Activated CD8-positive, alpha-beta T cell treated with anti-CD3 and anti-CD28 coated beads for 36 hours (primary cell): ENCODE results near the gene IGDCC3. TPM values are rescaled to one million over a fixed set of nuclear protein-coding genes. Genes with fewer than 3 reads are reported as not detected.

ENCODE experiments used
- ATAC-seq: fragments of 200-7000 bp; cut with Tn5 transposase; one replicate; pipeline ENCODE4 v1.10.0; 2021; ENCODE audit warnings: mild to moderate bottlenecking, moderate library complexity
- CTCF ChIA-PET: fragments of 350-600 bp; sonication (Branson Sonifier 250); formaldehyde crosslinking; loops from one replicate; lab custom pipeline; 2021; ENCODE audit warnings: antibody characterized with exemption; lab: Charles Lee
- POLR2A ChIA-PET: fragments of 350-600 bp; sonication (Branson Sonifier 250); formaldehyde crosslinking; loops from one replicate; lab custom pipeline; 2021; ENCODE audit warnings: antibody characterized with exemption; lab: Charles Lee
- DNase-seq: peaks from one replicate; pipeline ENCODE4 v3.0.0-alpha.2; 2020
- H3K27ac Mint-ChIP-seq: one replicate; pipeline ENCODE4 v1.8.0; 2021; ENCODE audit warnings: mild to moderate bottlenecking, mixed read lengths
- H3K27me3 Mint-ChIP-seq: one replicate; pipeline ENCODE4 v1.8.0; 2021; ENCODE audit warnings: mixed read lengths
- H3K36me3 Mint-ChIP-seq: one replicate; pipeline ENCODE4 v1.8.0; 2021; ENCODE audit warnings: low read depth, mixed read lengths
- H3K4me1 Mint-ChIP-seq: one replicate; pipeline ENCODE4 v1.8.0; 2021; ENCODE audit warnings: low read depth, mixed read lengths
- H3K4me3 Mint-ChIP-seq: one replicate; pipeline ENCODE4 v1.8.0; 2021; ENCODE audit warnings: mild to moderate bottlenecking, moderate library complexity, mixed read lengths
- H3K9me3 Mint-ChIP-seq: one replicate; pipeline ENCODE4 v1.8.0; 2021; ENCODE audit warnings: mixed read lengths
- intact Hi-C: fragments of 100-400 bp; cut with micrococcal nuclease; formaldehyde crosslinking; loops from one replicate; pipeline ENCODE4 v1.10.0; 2022
- total RNA-seq, 2 experiments: library from RNA; stranded (reverse); gene quantifications; one replicate each; pipeline ENCODE4 v1.2.3, GENCODE V29; 2021
- TF ChIP-seq, protein P1 (sequence below): fragments of 200-600 bp; IDR thresholded peaks from one replicate; pipeline ENCODE4 v1.8.0; 2022; ENCODE audit warnings: antibody characterized with exemption, mild to moderate bottlenecking

The IGDCC3 gene
- total RNA-seq, 2 experiments from 2014 or later, result not detected

DNA sequence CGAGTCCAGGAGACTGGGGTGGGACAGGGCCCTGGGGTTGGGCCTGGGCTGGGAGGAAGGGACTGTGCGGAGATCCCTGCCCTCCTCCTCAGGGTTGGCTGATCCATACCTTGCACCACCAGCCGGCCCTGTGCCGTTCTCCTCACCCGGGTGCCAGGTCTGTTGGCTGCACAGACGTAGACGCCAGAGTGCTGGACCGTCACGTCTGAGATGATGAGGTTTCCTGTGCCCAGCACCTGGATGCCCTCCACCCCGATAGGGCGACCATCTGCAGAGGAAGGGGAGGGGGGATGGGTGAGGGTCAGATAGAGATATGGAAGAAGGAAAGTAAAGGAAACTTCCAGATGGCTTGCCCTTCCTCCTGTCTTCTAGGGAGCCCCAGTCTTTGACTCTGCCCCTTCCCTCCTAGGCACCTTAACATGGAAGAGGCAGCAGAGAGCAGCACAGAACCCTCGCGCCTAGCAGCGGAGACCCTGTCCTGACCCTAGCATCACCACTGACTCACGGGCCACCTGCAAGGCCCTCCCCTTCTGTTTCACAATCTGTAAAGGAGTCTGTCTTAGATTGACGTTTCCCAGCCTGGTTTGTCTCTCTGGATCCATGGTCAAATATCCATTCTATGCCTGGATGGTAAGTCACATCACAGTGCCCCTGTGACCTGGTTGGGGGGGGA lies 44.5 kb downstream of the IGDCC3 start:
- Mint-ChIP-seq H3K36me3 (no peaks in the 10 kb centered on the region), H3K4me1 (no peaks in the 10 kb centered on the region), H3K27me3 (no peaks in the 10 kb centered on the region), H3K27ac (no peak overlapping the region), H3K4me3 (no peak overlapping the region), H3K9me3 (no peaks in the 10 kb centered on the region)
- no peak for ATAC-seq
- DNase-seq, result no peak
- TF ChIP-seq, protein P1, sequence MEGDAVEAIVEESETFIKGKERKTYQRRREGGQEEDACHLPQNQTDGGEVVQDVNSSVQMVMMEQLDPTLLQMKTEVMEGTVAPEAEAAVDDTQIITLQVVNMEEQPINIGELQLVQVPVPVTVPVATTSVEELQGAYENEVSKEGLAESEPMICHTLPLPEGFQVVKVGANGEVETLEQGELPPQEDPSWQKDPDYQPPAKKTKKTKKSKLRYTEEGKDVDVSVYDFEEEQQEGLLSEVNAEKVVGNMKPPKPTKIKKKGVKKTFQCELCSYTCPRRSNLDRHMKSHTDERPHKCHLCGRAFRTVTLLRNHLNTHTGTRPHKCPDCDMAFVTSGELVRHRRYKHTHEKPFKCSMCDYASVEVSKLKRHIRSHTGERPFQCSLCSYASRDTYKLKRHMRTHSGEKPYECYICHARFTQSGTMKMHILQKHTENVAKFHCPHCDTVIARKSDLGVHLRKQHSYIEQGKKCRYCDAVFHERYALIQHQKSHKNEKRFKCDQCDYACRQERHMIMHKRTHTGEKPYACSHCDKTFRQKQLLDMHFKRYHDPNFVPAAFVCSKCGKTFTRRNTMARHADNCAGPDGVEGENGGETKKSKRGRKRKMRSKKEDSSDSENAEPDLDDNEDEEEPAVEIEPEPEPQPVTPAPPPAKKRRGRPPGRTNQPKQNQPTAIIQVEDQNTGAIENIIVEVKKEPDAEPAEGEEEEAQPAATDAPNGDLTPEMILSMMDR, result no peak
- intact Hi-C loops, result no loop called here
- POLR2A ChIA-PET, result no interaction called here
- CTCF ChIA-PET, result no interaction called here

DNA sequence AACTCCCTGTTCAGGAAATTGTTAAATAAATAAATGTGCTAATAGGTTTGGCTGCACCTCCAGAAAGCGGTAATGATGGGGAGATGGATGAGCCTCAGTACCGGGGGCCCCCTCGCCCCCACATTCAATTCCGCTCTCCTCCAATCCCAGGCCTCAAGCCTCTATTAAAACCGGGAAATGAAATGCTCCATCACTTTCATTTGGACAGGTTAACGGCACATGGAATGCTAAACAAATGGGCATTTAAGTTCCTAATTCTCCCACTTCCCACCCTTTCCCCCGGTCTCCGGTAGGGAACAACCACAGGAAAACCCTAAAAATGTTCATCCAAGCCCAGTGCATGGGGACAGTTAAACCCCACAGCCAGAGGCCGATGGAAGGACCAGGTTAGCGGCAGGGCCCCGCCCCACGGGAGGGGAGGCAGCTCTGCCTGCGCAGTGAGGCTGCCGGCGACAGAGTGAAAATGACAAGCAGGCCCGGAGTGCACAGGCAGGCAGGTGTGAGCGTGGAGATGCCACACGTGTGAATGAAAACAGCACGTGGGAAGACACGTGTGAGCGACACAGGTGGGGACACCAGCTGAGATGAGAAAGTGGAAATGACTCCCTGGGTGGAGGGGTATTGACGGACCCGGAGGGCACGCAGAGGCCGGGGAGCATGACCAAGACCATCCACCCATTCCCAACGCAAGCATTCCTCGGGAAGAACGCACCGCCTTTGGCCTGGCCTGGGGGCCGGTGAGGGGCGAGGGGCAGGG lies 45.2 kb downstream of the IGDCC3 start:
- DNase-seq (no peak), ATAC-seq (no peak)
- intact Hi-C loops, result no loop called here
- no peaks in the 10 kb centered on the region for H3K4me1 Mint-ChIP-seq
- POLR2A ChIA-PET, result no interaction called here
- H3K27me3 Mint-ChIP-seq, result peaks cover 3% of the 10 kb centered on the region
- no peak overlapping the region for H3K4me3 Mint-ChIP-seq
- no peaks in the 10 kb centered on the region for H3K9me3 Mint-ChIP-seq
- no peak overlapping the region for H3K27ac Mint-ChIP-seq
- CTCF ChIA-PET, result no interaction called here
- TF ChIP-seq, protein P1, result no peak
- no peaks in the 10 kb centered on the region for H3K36me3 Mint-ChIP-seq

DNA sequence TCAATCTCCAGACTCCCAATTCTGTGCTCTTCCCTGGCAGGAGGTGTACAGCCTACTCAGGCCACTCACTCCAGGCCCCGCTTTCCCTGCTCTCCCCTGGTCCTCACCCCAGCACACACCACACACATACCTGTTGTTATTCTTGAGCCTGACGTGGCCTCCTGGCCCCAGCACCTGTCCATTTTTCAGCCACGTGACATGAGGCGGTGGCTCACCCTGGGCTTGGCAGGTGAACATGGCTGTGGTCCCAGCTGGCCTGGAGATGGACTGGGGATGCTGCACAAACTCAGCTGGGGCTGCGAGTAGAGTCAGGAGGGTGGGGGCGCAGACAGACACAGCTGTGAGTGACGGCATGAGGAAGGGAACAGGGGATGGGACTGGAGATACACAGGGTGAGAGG lies 46.0 kb downstream of the IGDCC3 start:
- DNase-seq (no peak), ATAC-seq (no peak)
- Mint-ChIP-seq H3K4me1 (no peaks in the 10 kb centered on the region), H3K4me3 (no peak overlapping the region), H3K36me3 (no peaks in the 10 kb centered on the region), H3K27ac (no peak overlapping the region), H3K9me3 (no peaks in the 10 kb centered on the region), H3K27me3 (peaks cover 3% of the 10 kb centered on the region)
- TF ChIP-seq, protein P1, result no peak
- intact Hi-C loops, result no loop called here
- ChIA-PET CTCF (no interaction called here), POLR2A (no interaction called here)

DNA sequence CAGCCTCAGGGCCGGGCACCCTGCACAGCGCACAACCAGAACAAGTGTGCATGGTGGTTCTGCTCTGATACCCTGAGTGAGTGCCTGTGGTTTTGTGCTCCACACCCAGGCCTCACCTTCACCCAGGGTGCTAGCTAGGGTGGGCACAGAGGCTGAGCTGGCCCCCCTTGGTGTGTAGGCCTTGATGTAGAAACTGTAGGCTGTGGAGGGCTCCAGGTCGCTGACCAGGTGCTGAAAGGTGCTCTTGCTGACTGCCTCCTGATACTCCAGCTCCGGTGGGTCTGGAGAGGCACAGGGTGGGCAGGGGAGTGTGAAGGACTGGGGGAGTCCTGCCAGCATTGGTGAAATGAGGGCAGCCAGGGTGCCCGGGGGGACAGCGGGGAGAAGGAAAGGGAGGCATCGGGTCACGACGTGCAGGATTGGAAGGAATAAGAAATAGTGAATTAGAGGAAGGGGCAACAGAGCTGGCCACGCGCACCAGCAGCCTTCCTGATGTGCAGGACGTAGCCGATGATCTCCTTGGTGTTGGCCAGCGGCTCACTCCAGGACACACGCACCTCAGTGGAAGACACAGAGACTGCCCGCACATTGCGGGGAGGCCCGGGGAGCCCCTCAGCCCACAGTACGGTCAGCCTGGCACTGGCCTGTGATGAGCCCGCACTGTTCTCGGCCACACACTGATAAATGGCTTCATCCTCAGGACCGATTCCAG lies 46.7 kb downstream of the IGDCC3 start:
- CTCF ChIA-PET, result interaction anchor here (1.6 kb wide), 1 partner anchor 12 kb away, joined by 6 read pairs; no protein-coding TSS in a partner anchor

More for the DNA sequence above, 46.7 kb downstream of the IGDCC3 start:
- no peaks in the 10 kb centered on the region for H3K4me1 Mint-ChIP-seq
- TF ChIP-seq, protein P1, result no peak
- H3K9me3 Mint-ChIP-seq, result no peaks in the 10 kb centered on the region
- H3K36me3 Mint-ChIP-seq, result no peaks in the 10 kb centered on the region
- peaks cover 3% of the 10 kb centered on the region for H3K27me3 Mint-ChIP-seq
- H3K4me3 Mint-ChIP-seq, result no peak overlapping the region
- ATAC-seq (no peak), DNase-seq (no peak)
- no peak overlapping the region for H3K27ac Mint-ChIP-seq
- intact Hi-C loops, result no loop called here
- POLR2A ChIA-PET, result no interaction called here
